Amniotic stem cell (primary cell): ENCODE results near the gene HTRA1.

Source experiments
- DNase-seq: peaks from one replicate; lab custom pipeline; 2025; lab: John Stamatoyannopoulos, UW

HTRA1 gene

DNA sequence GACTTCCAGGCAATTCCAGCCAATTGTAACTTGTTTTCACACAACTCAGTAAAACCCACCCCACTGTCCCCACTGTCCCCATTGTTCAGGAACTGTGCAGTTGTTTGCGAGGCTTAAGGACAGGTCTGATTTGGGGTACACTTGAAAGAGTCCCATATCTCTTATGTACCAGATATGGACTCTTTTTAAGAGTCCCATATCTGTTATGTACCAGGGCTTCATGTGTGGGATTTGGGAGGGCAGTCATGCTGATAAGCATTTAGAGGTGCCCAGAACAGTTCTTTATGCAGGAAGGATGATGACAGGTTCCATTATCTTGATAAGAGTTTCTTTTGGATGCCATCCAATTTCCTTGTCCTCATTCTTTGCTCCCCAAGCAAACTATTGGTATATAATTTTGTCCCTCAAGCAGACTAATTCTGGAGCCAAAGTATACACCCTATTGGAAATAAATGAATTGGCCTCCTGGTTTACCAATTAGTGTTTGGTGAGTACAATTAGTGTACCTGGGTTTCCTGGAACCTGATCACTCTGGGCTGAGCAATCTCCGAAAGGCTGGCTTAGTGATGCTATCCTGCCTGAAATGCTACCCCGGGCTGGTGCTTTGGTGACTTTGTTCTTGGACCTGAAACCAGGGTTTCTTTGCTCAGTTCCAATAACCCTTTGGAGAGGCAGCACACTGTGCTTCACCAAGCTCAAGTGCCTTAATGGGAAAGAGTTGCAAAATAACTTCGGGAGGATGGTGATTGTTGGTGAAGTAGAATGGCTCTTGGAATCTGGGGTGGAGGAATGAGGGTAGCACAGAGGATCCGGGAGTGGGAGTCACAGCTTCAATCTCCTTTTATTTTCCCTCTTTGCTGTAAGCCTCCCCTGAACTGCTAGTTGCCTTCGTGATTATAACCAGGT lies 93.0 kb downstream of the HTRA1 start:
- no peak for DNase-seq

- DNase-seq, result no peak
Measured at GRCh38 chr10:122555442-122555841, 94.1 kb downstream of the HTRA1 start.

GRCh38 chr10:122557516-122557915 lies 96.2 kb downstream of the HTRA1 start:
- DNase-seq, result no peak

- no peak for DNase-seq
Measured at GRCh38 chr10:122558452-122558851, 97.1 kb downstream of the HTRA1 start.

DNA sequence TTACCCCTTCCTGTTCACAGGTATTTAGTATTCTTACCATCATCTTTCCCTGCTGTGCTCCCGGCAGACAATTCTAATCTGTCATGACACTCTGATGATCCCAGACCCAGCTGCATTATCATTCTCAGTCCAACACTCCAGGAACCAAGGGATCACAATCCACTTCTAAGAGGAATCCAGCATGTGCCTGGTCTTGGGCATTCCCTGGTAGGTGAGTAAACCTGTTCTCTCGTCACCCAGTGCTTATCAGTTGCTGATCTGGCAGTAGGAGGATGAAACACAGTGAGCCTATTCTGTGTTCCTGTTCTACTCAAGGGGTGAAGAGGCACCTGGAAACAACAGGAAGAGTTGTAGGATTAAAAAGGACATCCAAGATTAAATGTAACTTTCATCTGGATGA lies 97.9 kb downstream of the HTRA1 start:
- no peak for DNase-seq

- DNase-seq, result no peak
Measured at GRCh38 chr10:122560279-122560804, 99.0 kb downstream of the HTRA1 start, which contains the start of gene DMBT1. Gene DMBT1, plus strand, starts transcription at chr10:122560754. Its CDS starts 17 bp downstream, at chr10:122560771.

GRCh38 chr10:122561212-122561611 lies 99.9 kb downstream of the HTRA1 start:
- DNase-seq, result no peak

- DNase-seq, result no peak
Measured at GRCh38 chr10:122561792-122562191, 100.4 kb downstream of the HTRA1 start.
